Body of pancreas (tissue), 4 donors: ENCODE results near the gene NR2F1-AS1. TPM values are rescaled to one million over a fixed set of nuclear protein-coding genes. Genes with fewer than 3 reads are reported as not detected.

Experiments
- ATAC-seq: fragments of 150-250 bp; one replicate; pipeline ENCODE4 v1.9.1; 2016
- DNase-seq, 4 donors: peaks; one replicate each; pipeline ENCODE4 v3.0.0-alpha.2; 2019
- H3K27ac ChIP-seq, 4 donors: fragments of 200-600 bp; sonication (generic); 1 replicate in 3 of 4; 2 replicates in 1 of 4; pipeline versions ENCODE4 v1.5.1 to v1.6.1; 2016 to 2019; ENCODE audit warnings: mild to moderate bottlenecking in 1 of 4, mixed read lengths in 1 of 4, moderate library complexity in 1 of 4
- H3K27me3 ChIP-seq, 2 donors: fragments of 200-600 bp; sonication (generic); one replicate each; pipeline ENCODE4 v1.6.0; 2016; ENCODE audit warnings: mild to moderate bottlenecking in 1 of 2
- H3K36me3 ChIP-seq, 2 donors: fragments of 200-600 bp; sonication (generic); replicated peaks in 1 of 2; 2 replicates each; pipeline ENCODE4 v1.5.1; 2016; ENCODE audit warnings: low read depth in 2 of 2; ENCODE audit not compliant: insufficient read depth in 1 of 2
- H3K4me1 ChIP-seq: fragments of 200-600 bp; sonication (generic); one replicate; pipeline ENCODE4 v1.6.0; 2016
- H3K4me3 ChIP-seq, 2 donors: fragments of 200-600 bp; sonication (generic); 1 replicate in 1 of 2; 2 replicates in 1 of 2; pipeline ENCODE4 v1.5.1; 2016 to 2019
- H3K9me3 ChIP-seq, 3 donors: fragments of 200-600 bp; sonication (generic); 1 replicate in 2 of 3; 2 replicates in 1 of 3; pipeline ENCODE4 v1.5.1; 2016
- CTCF ChIP-seq, 7 experiments: fragments of 450-650 bp in 4 of 7; fragments of 200-600 bp in 3 of 7; sonication (generic) in 3 of 7; IDR thresholded peaks; one replicate each; pipeline ENCODE4 v1.5.1; 2016 to 2019; ENCODE audit warnings: antibody characterized with exemption in 7 of 7
- POLR2A ChIP-seq, 3 donors: fragments of 450-650 bp; IDR thresholded peaks; one replicate each; pipeline ENCODE4 v1.6.1; 2016; ENCODE audit warnings: antibody characterized with exemption in 3 of 3, mild to moderate bottlenecking in 2 of 3
- WGBS, 2 donors: methylation state at CpG; one replicate each; pipeline ENCODE4 v1.1.5; 2017; 5-methylcytosine and 5-hydroxymethylcytosine counted together
- intact Hi-C: fragments of 100-400 bp; cut with DNase I; formaldehyde crosslinking; loops from one replicate; pipeline ENCODE4 v1.15.1; 2023
- total RNA-seq, 2 donors: library from RNA; depleted of rRNA; stranded (reverse); fragments of >200 nt; gene quantifications; one replicate each; pipeline ENCODE4 v1.1.0, GENCODE V29; 2016

Gene NR2F1-AS1
- total RNA-seq, 2 donors from 2014 or later: 4.9 to 5.3 TPM

GRCh38 chr5:93584596-93585040, 3.6 kb upstream of the NR2F1-AS1 start:
- 1% methylated on average over 17 to 36 of the region's 48 CpGs for WGBS, 2 donors
- H3K4me3 ChIP-seq: peak overlapping the region in 1 of 2 donors; percentile 32
- H3K27me3 ChIP-seq: peaks cover 0 to 4% of the 10 kb centered on the region in 2 donors
- intact Hi-C loops: no loop called here
- H3K9me3 ChIP-seq: no peaks in the 10 kb centered on the region
- TF ChIP-seq POLR2A (IDR thresholded peaks at IDR 0.05) (no peak), CTCF (IDR thresholded peaks at IDR 0.05) (no peak)
- peaks cover 38% of the 10 kb centered on the region for H3K4me1 ChIP-seq
- ATAC-seq (no peak), DNase-seq (peak in 1 of 4 donors; percentile 39)
- no peaks in the 10 kb centered on the region for H3K36me3 ChIP-seq
- peak overlapping the region in 3 of 4 donors; percentile 50 to 66 (median 63) for H3K27ac ChIP-seq

GRCh38 chr5:93583768-93584595, 3.0 kb upstream of the NR2F1-AS1 start:
- H3K27me3 ChIP-seq: peaks cover 0 to 6% of the 10 kb centered on the region in 2 donors
- peak overlapping the region in 3 of 4 donors; percentile 50 to 66 (median 63) for H3K27ac ChIP-seq
- TF ChIP-seq CTCF (IDR thresholded peaks at IDR 0.05) (no peak), POLR2A (IDR thresholded peaks at IDR 0.05) (no peak)
- H3K4me3 ChIP-seq: peak overlapping the region in 1 of 2 donors; percentile 32
- no peaks in the 10 kb centered on the region for H3K9me3 ChIP-seq
- H3K36me3 ChIP-seq: no peaks in the 10 kb centered on the region
- ATAC-seq (peak; percentile 34), DNase-seq (peak in 3 of 4 donors; percentile 54 to 60 (median 57))
- peaks cover 44% of the 10 kb centered on the region for H3K4me1 ChIP-seq
- intact Hi-C loops: no loop called here
- 1% methylated on average over 36 to 104 of the region's 110 CpGs for WGBS, 2 donors

- TF ChIP-seq POLR2A (IDR thresholded peaks at IDR 0.05): no peak
- peak in 1 of 7 experiments; percentile 3 for TF ChIP-seq CTCF (IDR thresholded peaks at IDR 0.05)
- intact Hi-C loops: no loop called here
- no peak for DNase-seq
- Histone ChIP-seq H3K27me3 (peaks cover 0 to 10% of the 10 kb centered on the region in 2 donors), H3K4me1 (peaks cover 45% of the 10 kb centered on the region), H3K36me3 (no peaks in the 10 kb centered on the region), H3K27ac (peak overlapping the region in 3 of 4 donors; percentile 50 to 66 (median 63)), H3K9me3 (no peaks in the 10 kb centered on the region), H3K4me3 (peak overlapping the region; percentile 14 to 19)
- no peak for ATAC-seq
- WGBS, 2 donors: 1 to 3% methylated on average over 4 of the region's 4 CpGs
Observed at GRCh38 chr5:93583439-93583767, 2.4 kb upstream of the NR2F1-AS1 start.

- H3K4me1 ChIP-seq: peaks cover 45% of the 10 kb centered on the region
- H3K4me3 ChIP-seq: peak within 1 kb of the TSS; percentile 14 to 19
- ATAC-seq (peak; percentile 59), DNase-seq (peak; percentile 67 to 90 (median 72))
- peak within 1 kb of the TSS in 3 of 4 donors; percentile 50 to 66 (median 63) for H3K27ac ChIP-seq
- intact Hi-C loops: no loop called here
- H3K27me3 ChIP-seq: peaks cover 0 to 10% of the 10 kb centered on the region in 2 donors
- no peaks in the 10 kb centered on the region for H3K36me3 ChIP-seq
- no peaks in the 10 kb centered on the region for H3K9me3 ChIP-seq
- TF ChIP-seq POLR2A (IDR thresholded peaks at IDR 0.05) (peak in 2 of 3 donors; percentile 47 to 52), CTCF (IDR thresholded peaks at IDR 0.05) (peak in 5 of 7 experiments; percentile 31 to 81 (median 44))
- 1 to 2% methylated on average over 21 of the region's 21 CpGs for WGBS, 2 donors
Observed at GRCh38 chr5:93582677-93583438, 1.8 kb upstream of the NR2F1-AS1 start, which contains the start of gene NR2F1. Gene NR2F1 (plus strand): TSS chr5:93583222. CDS start chr5:93585024, 1,802 bp downstream.
